ENCODE data around the gene PRKRA. TPM values are rescaled to one million over a fixed set of nuclear protein-coding genes. Genes with fewer than 3 reads are reported as not detected.

PRKRA gene
- total and polyA plus RNA-seq, 2 of the 13 experiments (the other 11 are each of a cell fraction or from before 2014, with no cell fraction given), result 53.1 to 74.7 TPM

GRCh38 chr2:178479758-178480226 is 28.8 kb upstream of the PRKRA start (continued):
- TF ChIP-seq PRDM15 (CRISPR knock-in tag; IDR thresholded peaks at IDR 0.05) (no peak), RAD21 (CRISPR knock-in tag; IDR thresholded peaks at IDR 0.05) (no peak), HNF1B (CRISPR knock-in tag; IDR thresholded peaks at IDR 0.05) (no peak), ZFP37 (CRISPR knock-in tag; IDR thresholded peaks at IDR 0.05; ENCODE audit: borderline replicate concordance) (no peak), DNMT3B (CRISPR knock-in tag; conservative IDR thresholded peaks at IDR 0.05) (0 out of 2 replicates have a peak, but pooled peaks have one; percentile 27), ZNF788 (CRISPR knock-in tag; IDR thresholded peaks at IDR 0.05; ENCODE audit: borderline replicate concordance) (no peak), SCMH1 (CRISPR knock-in tag; IDR thresholded peaks at IDR 0.05; ENCODE audit: borderline replicate concordance) (no peak), TIGD3 (CRISPR knock-in tag; IDR thresholded peaks at IDR 0.05; ENCODE audit: borderline replicate concordance) (0 out of 2 replicates have a peak, but pooled peaks have one; percentile 41)
